Body of pancreas (tissue), 4 donors: ENCODE data around the gene BATF2.
A peak's percentile ranks its signal among the peaks of the same experiment; 100 is the strongest.

Experiments used
- POLR2A ChIP-seq, 3 donors: fragments of 450-650 bp; IDR thresholded peaks; one replicate each; pipeline ENCODE4 v1.6.1; 2016; ENCODE audit warnings: antibody characterized with exemption in 3 of 3, mild to moderate bottlenecking in 2 of 3
- TF ChIP-seq, protein P1 (sequence below), 7 experiments: fragments of 450-650 bp in 4 of 7; fragments of 200-600 bp in 3 of 7; sonication (generic) in 3 of 7; IDR thresholded peaks; one replicate each; pipeline ENCODE4 v1.5.1; 2016 to 2019; ENCODE audit warnings: antibody characterized with exemption in 7 of 7

GRCh38 chr11:65040847-65041622 is 44.3 kb upstream of the BATF2 start, which contains the start of gene SAC3D1:
- TF ChIP-seq POLR2A (IDR thresholded peaks at IDR 0.05) = peak in 2 of 3 donors; percentile 44 to 57
- TF ChIP-seq, protein P1, sequence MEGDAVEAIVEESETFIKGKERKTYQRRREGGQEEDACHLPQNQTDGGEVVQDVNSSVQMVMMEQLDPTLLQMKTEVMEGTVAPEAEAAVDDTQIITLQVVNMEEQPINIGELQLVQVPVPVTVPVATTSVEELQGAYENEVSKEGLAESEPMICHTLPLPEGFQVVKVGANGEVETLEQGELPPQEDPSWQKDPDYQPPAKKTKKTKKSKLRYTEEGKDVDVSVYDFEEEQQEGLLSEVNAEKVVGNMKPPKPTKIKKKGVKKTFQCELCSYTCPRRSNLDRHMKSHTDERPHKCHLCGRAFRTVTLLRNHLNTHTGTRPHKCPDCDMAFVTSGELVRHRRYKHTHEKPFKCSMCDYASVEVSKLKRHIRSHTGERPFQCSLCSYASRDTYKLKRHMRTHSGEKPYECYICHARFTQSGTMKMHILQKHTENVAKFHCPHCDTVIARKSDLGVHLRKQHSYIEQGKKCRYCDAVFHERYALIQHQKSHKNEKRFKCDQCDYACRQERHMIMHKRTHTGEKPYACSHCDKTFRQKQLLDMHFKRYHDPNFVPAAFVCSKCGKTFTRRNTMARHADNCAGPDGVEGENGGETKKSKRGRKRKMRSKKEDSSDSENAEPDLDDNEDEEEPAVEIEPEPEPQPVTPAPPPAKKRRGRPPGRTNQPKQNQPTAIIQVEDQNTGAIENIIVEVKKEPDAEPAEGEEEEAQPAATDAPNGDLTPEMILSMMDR (IDR thresholded peaks at IDR 0.05) = peak in 1 of 7 experiments; percentile 6
